Pulmonary artery endothelial cell (primary cell): ENCODE measurements around the gene FBXW7. TPM values are rescaled to one million over a fixed set of nuclear protein-coding genes. Genes with fewer than 3 reads are reported as not detected.

Source experiments
- DNase-seq: peaks from one replicate; pipeline ENCODE4 v3.0.0-alpha.2; 2011; ENCODE audit warnings: low read depth, low spot score
- total RNA-seq: library from RNA; depleted of rRNA; stranded (reverse); fragments of >200 nt; gene quantifications from 2 replicates; pipeline ENCODE4 v1.2.3, GENCODE V29; 2014

FBXW7 gene
- total RNA-seq, 1 donor from 2014 or later, result 65.2 TPM

DNA sequence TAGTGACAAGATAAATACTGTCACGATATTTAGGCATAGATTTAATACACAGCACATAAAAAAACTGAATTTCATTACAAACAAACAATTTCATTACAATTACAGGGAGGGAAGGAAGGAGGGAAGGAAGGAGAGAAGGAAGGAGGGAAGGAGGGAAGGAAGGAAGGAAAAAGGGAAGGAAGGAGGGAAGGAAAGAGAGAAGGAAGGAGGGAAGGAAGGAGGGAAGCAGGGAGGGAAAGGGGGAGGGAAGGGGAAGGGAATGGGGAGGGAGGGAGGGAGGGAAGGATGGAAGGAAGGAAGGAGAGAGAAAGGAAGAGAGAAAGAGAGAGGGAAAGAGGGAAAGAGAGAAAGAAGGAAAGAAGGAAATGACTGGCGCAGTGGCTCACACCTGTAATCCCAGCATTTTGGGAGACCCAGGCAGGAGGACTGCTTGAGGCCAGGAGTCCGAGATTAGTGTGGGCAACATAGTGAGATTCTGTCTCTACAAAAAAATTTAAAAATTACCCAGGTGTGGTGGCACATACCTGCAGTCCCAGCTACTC, 64.6 kb downstream of the FBXW7 start:
- no peak for DNase-seq

DNA sequence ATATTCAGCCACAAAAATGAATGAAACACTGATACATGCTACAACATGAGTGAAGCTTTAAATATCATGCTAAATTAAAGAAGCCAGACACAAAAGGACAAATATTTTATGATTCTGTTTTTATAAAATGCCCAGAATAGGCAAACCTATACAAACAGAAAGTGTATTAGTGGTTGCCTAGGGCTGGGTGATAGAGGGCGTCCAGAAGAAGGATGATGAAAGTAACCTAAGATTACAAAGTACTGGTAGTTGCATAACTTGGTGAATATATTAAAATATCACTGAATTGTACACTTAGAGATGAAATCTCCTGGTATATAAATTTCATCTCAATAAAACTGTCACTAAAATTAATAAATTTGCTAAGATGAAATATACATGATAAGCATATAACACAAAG, 67.5 kb downstream of the FBXW7 start:
- DNase-seq, result no peak

- DNase-seq, result no peak
Observed at GRCh38 chr4:152467101-152467500, 68.8 kb downstream of the FBXW7 start.

DNA sequence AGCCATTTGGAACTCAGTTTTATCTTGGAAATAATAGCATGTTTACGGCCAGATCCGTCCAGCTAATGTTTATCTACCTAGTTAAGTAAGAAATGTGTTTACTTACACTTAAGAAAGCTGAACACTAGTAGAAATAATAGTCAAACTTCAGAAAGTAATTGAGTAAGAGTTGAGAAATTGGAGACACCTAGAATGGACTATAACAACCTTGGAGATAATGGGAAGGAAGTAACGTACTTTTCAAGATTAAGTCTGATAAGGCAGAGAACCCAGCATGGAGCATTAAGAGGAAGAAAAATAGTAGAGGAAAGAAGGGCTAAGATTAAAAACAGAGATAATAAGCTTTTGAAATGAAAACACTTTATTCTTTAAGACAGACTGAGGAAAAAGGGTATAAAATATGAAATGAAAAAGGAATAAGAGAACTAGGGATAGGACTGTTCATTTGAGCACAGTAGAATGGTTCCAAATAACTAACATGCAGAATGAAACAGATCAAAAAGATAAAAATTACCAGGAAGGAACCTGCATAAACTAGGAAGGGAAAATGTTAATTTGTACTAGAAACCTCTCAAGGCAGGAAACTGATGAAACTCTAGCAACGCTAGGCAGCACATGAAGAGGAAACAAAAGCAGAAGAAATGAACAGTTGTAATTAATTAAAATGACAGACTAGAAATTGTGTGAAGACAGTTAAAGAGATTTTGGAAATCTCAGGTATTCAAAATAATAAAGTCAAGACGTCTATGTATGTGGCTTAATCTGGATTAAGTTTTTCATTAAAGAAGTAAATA, 71.7 kb downstream of the FBXW7 start:
- DNase-seq, result no peak

DNA sequence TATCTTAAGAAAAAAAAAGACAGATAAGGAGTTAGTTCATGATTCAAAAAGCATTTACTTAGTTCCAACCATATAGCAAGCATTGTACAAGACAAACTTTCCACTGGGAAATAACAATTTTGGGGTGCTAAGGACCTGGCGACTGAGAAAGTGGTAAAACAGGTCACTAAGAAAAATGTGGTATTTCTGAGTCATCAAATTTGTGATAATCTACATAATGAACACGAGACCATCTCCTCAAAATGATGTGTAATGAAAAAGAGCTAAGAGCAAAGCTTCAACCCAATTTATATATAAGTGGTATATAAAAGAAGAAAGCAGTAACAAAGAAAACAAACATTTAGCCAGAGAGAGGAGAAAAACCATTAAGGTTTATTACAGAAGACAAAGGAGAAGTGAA, 72.3 kb downstream of the FBXW7 start:
- no peak for DNase-seq

DNA sequence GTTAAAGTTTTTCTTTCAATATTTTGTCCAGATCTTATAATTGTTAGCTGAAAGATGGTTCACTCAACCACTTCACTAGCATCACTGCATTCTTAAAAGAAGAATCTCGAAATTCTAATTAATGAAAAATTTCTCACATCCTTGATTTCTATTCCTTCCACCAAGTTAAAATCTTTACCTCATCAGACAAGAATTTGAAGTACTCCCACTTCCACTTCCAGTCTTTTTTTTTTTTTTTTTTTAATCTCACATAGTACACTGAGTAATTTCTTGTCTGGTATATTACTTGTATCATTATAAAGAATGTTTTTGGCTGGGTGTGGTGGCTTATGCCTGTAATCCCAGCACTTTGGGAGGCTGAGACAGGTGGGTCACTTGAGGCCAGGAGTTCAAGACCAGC, 73.2 kb downstream of the FBXW7 start:
- DNase-seq, result no peak

DNA sequence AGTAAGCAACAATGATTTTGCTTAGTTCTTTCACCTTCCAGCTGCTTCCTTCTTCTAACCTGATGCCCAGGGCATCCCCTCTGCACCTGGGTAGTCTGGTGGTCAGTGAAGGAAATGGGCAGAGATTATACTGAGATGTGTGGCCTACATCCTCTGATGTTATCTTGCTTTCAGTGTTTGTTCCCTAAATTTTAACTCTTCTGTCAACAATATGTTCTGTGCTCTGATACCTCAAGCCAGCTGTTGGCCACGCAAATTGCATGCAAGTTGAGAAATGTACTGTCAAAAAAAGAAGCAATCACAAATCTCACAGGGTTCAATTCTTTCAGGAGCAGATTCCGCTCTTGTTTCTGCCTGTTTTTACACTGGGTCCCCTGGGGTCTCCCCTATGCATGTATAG, 73.8 kb downstream of the FBXW7 start:
- no peak for DNase-seq

- no peak for DNase-seq
Observed at GRCh38 chr4:152460488-152460887, 75.4 kb downstream of the FBXW7 start.

DNA sequence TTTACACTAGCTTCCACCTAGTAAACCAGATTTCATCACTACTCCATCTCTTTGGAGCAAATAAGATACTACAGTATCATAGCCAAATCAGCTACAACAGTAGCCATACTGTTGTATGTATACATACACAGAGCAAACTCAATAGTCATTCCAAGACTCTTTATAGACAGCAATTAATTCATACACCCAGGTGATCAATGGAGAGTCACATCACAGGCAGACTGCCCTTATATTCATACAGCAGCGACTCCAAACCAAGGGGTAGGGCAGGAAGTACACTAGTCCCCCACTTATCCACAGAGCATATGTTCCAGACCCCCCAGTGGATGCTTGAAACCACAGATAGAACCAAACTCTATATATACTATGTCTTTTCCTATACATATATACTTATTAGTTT, 76.6 kb downstream of the FBXW7 start:
- no peak for DNase-seq

DNA sequence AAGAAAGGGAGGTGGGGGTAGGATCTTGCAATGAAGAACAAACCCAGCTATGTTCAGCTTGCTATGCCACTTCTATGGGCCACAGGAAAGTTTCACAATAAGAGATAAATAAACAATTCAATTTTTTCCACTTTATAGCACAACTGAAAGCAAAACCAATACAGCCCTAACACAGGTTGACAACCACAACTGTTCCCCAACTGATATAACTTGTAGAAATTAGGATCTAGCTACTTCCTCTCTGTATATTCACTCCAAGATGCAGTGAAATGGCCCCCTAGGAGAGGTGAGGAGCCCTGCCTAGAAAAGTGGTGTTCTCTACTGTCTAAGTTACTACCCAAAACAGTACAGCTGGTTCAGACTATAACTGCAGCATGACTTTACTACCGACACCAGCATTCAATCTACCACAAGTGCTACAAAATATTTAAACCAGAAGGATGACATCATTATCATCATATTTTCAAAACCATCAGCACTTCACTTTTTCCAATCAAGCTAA, 77.0 kb downstream of the FBXW7 start:
- DNase-seq, result no peak

DNA sequence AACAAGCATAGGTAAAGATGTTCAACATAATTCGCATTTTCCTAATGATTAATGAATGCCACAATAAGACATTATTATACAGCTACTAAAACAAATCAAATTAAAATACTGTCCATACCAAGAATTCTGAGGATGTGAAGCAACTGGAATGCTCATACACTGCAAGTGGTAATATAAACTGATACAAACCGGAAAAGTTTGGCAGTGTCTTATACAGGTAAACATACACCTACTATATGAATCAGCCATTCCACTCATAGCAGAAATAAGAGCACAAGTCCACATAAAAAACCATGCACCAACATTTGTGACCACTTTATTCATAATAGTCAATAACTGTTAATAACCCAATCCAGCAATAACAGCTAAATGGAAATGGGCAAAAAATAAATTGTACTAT, 79.3 kb downstream of the FBXW7 start:
- DNase-seq, result no peak

GRCh38 chr4:152455311-152455710, 80.6 kb downstream of the FBXW7 start:
- no peak for DNase-seq

GRCh38 chr4:152454398-152455011, 81.4 kb downstream of the FBXW7 start:
- no peak for DNase-seq

DNA sequence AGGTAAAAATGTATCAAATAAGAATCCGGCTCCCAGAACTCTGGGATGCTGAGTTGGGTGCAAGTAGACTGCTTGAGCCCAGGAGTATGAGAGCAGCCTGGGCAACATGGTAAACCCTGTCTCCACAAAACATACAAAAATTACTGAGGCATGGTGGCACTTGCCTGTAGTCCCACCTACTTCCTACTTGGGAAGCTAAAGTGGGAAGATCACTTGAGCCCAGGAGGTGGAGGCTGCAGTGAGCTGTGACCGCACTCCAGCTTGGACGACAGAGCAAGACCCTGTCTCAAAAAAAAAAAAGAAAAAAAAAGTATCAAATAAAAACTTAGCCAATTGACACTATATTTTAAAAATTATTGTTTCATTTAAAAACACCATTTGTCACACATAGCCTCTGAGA, 84.4 kb downstream of the FBXW7 start:
- DNase-seq, result no peak

DNA sequence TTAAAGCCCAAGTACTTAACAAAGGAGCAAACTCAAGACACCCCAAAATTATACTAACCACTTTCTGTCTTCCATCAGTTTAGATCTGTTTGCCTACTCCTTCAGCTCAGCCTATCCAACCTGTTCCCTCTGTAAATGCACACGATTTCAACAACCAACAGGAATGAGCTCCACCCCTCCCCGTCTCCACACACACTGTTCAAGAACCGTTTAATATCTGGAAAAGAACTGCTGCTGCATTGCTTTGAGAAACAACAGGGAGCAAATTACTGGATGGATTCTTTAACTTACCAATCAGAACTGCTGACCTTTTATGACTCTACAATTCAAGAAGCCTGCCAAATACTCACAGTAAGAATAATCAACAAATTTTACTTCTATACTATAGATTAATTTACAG, 87.0 kb downstream of the FBXW7 start:
- DNase-seq, result no peak

GRCh38 chr4:152448038-152448707, 87.7 kb downstream of the FBXW7 start:
- no peak for DNase-seq

GRCh38 chr4:152443859-152444258, 92.0 kb downstream of the FBXW7 start:
- DNase-seq, result no peak

GRCh38 chr4:152437561-152437960, 98.3 kb downstream of the FBXW7 start:
- DNase-seq, result no peak

DNA sequence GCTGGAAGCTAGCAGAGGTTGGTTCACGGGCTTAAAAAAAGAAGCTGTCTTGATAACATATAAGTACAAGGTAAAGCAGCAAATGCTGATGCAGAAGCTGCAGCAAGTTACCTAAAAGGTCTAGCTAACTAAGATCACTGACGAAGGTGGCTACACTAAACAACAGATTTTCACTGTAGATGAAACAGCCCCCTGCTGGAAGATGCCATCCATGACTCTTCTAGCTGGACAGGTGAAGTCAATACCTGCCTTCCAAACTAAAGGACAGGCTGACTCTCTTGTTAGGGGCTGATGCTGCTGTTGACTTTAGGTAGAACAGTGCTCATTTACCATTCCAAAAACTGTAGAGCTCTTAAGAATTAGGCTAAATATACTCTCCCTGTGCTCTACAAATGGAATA, 99.5 kb downstream of the FBXW7 start:
- no peak for DNase-seq

DNA sequence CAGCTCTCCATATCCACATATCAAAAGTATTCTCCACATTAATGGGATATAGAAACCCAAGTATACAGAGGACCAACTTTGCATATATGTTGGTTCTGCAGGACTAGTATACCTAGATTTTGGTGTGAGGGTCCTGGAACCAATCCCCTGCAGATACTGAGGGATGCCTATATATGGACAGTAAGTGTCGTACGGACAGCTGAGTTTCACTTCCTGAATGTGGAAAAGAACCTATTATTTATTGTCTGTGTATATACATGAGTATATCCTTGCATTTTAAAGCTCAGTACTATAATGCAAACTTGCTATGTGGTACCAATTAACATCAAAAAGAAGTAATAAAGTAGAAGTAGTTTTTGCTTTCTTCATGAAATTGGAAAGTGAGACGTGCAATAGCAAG, 101.9 kb downstream of the FBXW7 start:
- DNase-seq, result no peak

GRCh38 chr4:152431784-152432183, 104.1 kb downstream of the FBXW7 start:
- DNase-seq, result no peak

- no peak for DNase-seq
Observed at GRCh38 chr4:152431291-152431690, 104.6 kb downstream of the FBXW7 start.
